Activated CD8-positive, alpha-beta memory T cell treated with anti-CD3 and anti-CD28 coated beads, Interleukin-2, amount 50 U/mL, for 1 hour (primary cell): ENCODE measurements around the gene SSR1.
A peak's percentile ranks its signal among the peaks of the same experiment; 100 is the strongest.

ENCODE experiments used
- DNase-seq: peaks from one replicate; pipeline ENCODE4 v3.0.0-alpha.2; 2020; ENCODE audit errors: extremely low read depth

SSR1 gene

GRCh38 chr6:7239590-7239948, 73.4 kb downstream of the SSR1 start:
- no peak for DNase-seq

GRCh38 chr6:7238900-7239589, 74.0 kb downstream of the SSR1 start:
- peak; percentile 34 for DNase-seq

DNA sequence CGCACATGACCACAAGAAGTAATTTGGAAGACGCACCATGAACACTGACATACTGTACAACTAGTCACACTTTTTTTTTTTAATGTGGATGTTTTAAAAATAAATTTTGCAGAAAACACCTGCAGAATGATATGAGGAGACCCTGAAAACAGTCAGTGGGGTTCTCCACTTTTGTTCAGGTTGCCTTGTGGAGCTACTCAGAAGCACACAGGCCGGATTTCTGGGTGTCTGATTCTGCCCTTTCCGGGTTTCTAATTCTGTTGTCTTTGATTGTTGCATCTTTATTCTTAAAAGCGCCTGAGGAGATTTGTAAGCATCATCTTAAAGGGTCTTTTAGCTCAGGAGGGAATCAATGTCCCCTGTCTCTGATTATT, 74.5 kb downstream of the SSR1 start:
- no peak for DNase-seq

GRCh38 chr6:7237653-7238188, 75.3 kb downstream of the SSR1 start:
- DNase-seq = no peak

DNA sequence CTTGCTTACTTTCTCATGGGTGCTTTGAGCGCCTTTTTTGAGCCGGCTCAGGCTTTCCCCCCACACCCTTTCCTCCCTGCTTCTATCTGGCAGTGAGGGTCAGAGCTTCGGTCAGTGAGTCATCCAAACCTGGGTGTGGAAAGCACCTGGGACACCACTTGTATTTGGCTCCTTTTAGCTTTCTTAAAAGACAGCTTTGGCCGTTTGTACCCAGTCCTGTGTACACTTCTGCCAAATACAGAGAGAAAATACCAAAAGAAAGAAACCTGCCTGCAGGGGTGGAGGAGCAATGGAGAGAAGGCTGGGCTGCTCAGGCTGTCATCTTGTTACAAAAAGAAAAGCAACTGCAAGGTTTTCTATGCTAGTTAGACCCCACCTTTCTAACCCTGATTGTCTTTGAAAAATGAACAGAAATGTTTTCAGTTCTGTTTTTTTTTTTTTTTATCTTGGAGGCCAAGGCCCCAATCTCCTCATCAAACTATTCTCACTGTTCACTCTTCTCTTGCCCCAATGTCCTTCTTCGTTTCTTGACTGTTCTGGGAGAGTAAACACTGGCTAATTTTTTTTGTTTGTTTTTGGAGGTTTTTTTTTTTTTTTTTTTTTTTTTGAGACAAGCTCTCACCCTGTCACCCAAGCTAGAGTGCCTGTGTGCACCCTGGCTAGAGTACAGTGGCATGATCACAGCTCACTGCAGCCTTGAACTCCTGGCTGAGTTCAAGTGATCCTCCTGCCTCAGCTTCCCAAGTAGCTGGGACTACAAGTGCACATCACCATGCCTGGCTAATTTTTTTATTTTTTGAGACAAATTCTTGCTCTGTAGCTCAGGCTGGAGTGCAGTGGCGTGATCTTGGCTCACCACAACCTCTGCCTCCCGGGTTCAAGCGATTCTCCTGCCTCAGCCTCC, 76.4 kb downstream of the SSR1 start:
- no peak for DNase-seq

DNA sequence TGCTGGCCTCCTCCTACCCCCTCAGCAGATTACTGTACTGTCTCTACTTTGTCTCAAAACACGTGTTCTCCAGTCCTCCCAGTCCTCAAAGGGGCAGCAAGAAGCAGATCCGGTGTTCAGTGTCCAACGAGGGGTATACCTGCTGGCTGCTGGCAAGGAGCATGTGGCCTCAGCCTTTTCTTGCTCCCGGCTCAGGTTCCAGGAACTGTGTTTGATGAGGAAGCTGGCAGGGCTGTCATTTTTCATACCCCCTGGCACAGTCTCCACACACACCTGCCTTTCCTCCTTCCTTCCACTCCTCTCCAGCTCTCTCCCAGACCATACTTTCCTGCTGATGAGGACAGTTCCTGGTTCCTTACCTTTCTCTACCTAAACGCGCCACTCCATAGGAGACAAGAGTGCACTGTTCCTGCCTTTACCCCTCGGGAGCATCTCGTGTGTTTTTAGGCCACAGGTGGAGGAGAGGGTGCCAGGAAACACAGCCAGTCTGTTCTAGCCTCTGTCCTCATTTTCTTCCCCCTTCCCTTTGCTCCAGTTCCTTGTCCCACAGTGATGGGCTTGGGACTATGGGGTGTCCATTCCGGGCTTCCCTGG, 77.2 kb downstream of the SSR1 start:
- no peak for DNase-seq

- no peak for DNase-seq
These were observed 78.5 kb downstream of the SSR1 start for GRCh38 chr6:7234547-7234946.

GRCh38 chr6:7232351-7232750, 80.6 kb downstream of the SSR1 start:
- no peak for DNase-seq

- DNase-seq = no peak
These were observed 81.9 kb downstream of the SSR1 start for GRCh38 chr6:7230956-7231713.

DNA sequence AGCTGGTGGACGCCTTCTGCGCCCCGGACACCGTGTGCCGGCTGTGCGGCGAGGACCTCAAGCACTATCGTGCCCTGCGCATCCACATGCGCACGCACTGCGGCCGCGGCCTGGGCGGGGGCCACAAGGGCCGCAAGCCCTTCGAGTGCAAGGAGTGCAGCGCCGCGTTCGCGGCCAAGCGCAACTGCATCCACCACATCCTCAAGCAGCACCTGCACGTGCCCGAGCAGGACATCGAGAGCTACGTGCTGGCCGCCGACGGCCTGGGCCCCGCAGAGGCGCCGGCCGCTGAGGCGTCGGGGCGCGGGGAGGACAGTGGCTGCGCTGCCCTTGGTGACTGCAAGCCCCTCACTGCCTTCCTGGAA, 82.7 kb downstream of the SSR1 start:
- DNase-seq = no peak

- no peak for DNase-seq
These were observed 83.3 kb downstream of the SSR1 start for GRCh38 chr6:7229376-7230326.

DNA sequence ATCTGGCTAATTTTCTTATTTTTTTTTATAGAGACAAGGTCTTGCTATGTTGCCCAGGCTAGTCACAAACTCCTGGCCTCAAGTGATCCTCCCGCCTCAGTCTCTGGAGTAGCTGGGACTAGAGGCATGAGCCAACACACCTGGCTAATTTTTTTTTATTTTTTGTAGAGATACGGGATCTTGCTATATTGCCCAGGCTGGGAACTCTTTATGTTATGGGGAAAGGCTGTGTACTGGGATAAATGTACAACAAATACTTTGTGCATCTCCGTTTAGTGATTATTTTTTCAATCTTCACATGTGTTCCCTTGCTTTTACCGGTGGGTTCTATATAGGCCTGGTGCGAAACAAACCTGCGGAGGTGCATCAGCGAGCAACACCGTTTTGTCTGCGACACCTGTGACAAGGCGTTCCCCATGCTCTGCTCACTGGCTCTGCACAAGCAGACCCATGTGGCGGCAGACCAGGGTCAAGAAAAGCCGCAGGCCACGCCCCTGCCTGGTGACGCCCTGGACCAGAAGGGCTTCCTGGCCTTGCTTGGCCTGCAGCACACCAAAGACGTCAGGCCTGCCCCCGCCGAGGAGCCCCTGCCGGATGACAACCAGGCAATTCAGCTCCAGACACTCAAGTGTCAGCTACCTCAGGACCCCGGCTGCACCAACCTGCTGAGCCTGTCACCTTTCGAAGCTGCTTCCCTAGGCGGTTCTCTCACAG, 84.2 kb downstream of the SSR1 start:
- no peak for DNase-seq

- no peak for DNase-seq
These were observed 88.3 kb downstream of the SSR1 start for GRCh38 chr6:7224731-7225130.

DNA sequence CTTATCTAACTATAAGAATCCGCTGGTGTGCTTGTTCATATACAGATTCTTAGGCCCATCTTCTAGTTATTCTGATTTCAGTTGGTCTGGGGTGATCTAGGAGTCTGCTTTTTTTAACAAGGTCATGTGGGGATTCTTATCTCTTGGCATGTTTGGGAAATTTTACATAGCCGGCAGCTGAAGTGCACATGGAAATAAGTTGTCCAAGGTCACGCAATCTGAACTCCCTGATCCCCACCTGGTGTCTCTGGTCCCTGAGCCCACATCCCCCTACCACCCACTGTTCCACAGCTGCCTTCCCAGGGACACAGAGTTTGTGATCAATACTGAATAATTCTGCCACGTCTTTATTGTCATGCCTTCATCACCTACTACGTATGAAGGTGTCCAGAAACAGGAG, 90.8 kb downstream of the SSR1 start:
- DNase-seq = no peak

DNA sequence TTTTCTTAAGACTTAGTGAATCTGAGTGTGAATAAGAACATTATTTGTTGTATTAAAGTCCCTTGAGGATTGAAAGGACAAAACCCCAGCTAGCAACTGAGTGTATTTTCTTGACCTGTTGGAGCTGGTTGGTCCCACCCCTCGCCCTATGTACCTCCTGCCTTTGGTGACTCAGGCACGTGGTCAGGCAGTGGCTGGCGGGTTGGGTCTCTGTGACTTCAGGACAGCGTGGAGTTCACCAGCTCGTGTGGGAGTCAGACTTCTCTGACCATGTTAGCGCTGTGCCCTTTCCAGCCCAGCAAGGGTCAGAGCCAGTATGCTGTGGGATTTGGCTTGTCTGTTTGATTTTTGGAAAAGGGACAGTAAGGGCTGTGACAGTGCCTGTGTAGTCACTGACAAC, 93.7 kb downstream of the SSR1 start:
- DNase-seq = no peak

GRCh38 chr6:7218406-7218988, 94.5 kb downstream of the SSR1 start:
- DNase-seq = no peak
